GM18511 (cell line): Measurements from ENCODE around the gene GP5.

Experiments
- ATAC-seq: cut with Tn5 transposase; IDR thresholded peaks from one replicate; pipeline ENCODE4 v1.9.1; 2021; ENCODE audit warnings: mild to moderate bottlenecking, moderate library complexity; ENCODE audit not compliant: unreplicated experiment

GP5 gene

DNA sequence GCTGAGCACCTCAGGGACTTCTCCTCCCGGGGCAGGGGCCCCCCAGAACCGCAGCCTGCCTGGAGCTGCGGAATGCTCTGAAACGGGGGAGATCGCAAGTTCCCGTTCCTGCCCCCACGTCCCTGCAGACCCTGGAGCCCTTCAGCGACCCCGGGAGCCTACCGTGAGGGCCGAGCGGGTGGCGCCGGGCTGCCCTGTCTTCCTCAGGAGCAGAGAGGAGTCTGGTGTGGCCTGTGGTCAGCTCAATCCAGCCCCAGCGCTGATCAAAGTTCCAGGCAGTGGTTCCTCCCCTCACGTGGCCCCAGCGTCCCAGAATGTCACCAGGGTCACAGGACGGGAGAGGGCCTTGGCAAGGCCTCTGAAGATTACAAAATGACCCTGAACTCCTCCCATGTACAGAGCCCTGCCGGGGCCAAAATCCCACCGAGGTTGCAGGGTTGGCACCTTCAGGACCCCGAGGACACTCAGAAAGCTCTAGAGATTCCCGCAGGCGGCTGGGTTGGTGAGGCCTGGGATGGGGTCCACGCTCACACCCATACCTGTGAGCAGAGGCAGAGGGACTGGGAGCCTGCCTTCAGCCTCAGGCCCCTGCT is 47.9 kb downstream of the GP5 start, which contains the start of gene CPN2:
CPN2 (minus strand) TSS at position 249 of the 593 bp plus-strand sequence. CDS start 8,626 bp downstream, outside the sequence.
- no peak for ATAC-seq

DNA sequence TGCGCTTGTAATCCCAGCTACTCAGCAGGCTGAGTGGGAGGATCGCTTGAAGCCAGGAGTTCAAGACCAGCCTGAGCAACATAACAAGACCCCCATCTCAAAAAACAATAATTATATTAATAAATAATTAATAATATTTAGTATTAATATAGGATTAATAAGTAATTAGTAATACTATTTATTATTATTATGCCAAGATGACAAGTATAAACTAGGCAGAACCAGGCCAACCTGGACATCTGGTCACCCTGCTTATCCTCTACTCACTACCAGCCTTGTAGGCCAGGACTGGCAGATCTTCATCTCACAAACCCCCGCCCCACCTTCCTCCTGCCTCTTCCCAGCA is 48.4 kb downstream of the GP5 start:
- no peak for ATAC-seq

DNA sequence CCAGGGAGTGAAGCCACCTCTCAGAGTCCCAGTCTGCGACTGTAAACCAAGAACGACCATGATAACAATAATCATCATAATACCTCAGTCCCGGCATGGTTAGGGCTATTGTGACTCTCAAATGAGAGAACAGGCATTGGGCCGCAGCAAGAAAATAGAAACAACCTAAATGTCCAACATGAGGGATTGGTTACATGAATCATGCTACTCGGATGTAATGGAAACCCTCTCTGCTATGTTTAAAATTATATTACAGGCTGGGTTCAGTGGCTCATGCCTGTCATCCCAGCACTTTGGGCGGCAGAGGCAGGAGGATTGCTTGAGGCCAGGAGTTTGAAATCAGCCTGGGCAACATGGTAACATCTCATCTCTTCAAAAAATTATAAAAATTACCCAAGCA is 50.7 kb downstream of the GP5 start:
- no peak for ATAC-seq

DNA sequence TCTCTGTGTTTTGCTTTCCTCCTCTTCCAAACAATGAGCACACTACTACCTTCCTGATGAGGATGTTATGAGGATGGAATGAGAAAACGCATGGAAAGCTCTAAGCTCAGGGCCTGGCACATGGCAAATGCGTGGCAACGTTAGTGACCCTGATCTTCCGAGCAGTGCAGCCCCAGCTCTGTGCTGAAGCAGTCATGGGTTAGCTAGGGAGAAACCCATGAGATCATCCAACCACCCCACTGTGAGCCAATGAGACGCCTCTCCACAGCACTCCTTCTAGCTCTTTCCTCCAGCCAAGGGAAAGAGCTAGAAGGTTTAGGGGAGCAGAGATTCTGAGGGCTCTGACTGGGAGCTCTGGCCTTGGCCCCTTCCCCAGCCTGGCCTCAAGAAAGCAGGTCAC is 52.4 kb downstream of the GP5 start:
- no peak for ATAC-seq

DNA sequence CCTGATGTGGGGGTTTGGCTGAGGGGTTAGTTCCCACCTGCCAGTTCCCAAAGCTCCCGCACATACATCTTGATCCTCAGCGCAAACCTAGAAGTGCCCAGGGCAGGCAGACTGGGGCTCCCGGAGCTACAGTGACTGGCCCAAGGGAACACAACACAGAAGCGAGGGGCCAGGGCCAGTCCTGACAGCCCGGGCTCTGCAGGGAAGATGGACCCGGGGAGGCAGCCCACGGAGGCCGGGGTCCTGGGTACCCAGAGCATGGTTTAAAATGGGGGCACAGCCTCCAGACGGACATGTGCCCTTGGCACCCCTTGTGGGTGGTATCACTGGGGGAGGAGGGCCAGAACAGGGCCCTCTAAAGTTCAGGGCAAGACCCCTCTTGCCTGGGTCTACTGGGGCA is 53.0 kb downstream of the GP5 start:
- ATAC-seq = no peak
